ENCODE measurements around the gene MYH2. TPM values are rescaled to one million over a fixed set of nuclear protein-coding genes. Genes with fewer than 3 reads are reported as not detected.

The MYH2 gene
- total RNA-seq, 1 donor from 2014 or later, result not detected

- DNase-seq (ENCODE audit: low read depth), result no peak
- TF ChIP-seq, protein P1, sequence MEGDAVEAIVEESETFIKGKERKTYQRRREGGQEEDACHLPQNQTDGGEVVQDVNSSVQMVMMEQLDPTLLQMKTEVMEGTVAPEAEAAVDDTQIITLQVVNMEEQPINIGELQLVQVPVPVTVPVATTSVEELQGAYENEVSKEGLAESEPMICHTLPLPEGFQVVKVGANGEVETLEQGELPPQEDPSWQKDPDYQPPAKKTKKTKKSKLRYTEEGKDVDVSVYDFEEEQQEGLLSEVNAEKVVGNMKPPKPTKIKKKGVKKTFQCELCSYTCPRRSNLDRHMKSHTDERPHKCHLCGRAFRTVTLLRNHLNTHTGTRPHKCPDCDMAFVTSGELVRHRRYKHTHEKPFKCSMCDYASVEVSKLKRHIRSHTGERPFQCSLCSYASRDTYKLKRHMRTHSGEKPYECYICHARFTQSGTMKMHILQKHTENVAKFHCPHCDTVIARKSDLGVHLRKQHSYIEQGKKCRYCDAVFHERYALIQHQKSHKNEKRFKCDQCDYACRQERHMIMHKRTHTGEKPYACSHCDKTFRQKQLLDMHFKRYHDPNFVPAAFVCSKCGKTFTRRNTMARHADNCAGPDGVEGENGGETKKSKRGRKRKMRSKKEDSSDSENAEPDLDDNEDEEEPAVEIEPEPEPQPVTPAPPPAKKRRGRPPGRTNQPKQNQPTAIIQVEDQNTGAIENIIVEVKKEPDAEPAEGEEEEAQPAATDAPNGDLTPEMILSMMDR (conservative IDR thresholded peaks at IDR 0.05; ENCODE audit: low read depth, low read length), result no peak
These were observed 17.4 kb downstream of the MYH2 start for GRCh38 chr17:10532026-10532425.

GRCh38 chr17:10527419-10527818 is 22.0 kb downstream of the MYH2 start:
- DNase-seq (ENCODE audit: low read depth), result no peak
- H3K4me3 ChIP-seq (ENCODE audit: low read depth, low read length), result no peak overlapping the region
- TF ChIP-seq, protein P1 (conservative IDR thresholded peaks at IDR 0.05; ENCODE audit: low read depth, low read length), result no peak

More at GRCh38 chr17:10532026-10532425, 17.4 kb downstream of the MYH2 start:
- H3K4me3 ChIP-seq (ENCODE audit: low read depth, low read length), result no peak overlapping the region

GRCh38 chr17:10526517-10526916 is 22.9 kb downstream of the MYH2 start:
- no peak for DNase-seq (ENCODE audit: low read depth)
- TF ChIP-seq, protein P1 (conservative IDR thresholded peaks at IDR 0.05; ENCODE audit: low read depth, low read length), result no peak
- no peak overlapping the region for H3K4me3 ChIP-seq (ENCODE audit: low read depth, low read length)

DNA sequence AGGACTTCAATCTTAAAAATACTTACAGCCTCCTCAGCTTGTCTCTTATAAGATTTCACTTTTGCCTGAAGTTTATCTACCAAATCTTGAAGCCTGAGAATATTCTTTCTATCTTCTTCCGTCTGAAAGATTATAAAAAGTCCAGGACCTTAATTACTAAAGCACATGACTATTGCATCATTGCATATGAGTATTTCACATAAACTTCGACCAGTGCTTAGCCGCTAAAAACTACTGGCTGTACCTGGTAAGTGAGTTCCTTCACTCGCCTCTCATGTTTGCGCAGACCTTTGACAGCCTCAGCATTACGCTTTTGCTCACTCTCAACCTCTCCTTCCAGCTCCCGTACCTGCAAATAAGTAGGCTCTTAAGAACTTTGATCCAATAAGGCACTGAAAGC is 26.4 kb downstream of the MYH2 start:
- H3K4me3 ChIP-seq (ENCODE audit: low read depth, low read length), result no peak overlapping the region
- TF ChIP-seq, protein P1 (conservative IDR thresholded peaks at IDR 0.05; ENCODE audit: low read depth, low read length), result no peak
- no peak for DNase-seq (ENCODE audit: low read depth)

GRCh38 chr17:10521949-10522348 is 27.5 kb downstream of the MYH2 start:
- no peak for DNase-seq (ENCODE audit: low read depth)
- TF ChIP-seq, protein P1 (conservative IDR thresholded peaks at IDR 0.05; ENCODE audit: low read depth, low read length), result no peak
- no peak overlapping the region for H3K4me3 ChIP-seq (ENCODE audit: low read depth, low read length)

DNA sequence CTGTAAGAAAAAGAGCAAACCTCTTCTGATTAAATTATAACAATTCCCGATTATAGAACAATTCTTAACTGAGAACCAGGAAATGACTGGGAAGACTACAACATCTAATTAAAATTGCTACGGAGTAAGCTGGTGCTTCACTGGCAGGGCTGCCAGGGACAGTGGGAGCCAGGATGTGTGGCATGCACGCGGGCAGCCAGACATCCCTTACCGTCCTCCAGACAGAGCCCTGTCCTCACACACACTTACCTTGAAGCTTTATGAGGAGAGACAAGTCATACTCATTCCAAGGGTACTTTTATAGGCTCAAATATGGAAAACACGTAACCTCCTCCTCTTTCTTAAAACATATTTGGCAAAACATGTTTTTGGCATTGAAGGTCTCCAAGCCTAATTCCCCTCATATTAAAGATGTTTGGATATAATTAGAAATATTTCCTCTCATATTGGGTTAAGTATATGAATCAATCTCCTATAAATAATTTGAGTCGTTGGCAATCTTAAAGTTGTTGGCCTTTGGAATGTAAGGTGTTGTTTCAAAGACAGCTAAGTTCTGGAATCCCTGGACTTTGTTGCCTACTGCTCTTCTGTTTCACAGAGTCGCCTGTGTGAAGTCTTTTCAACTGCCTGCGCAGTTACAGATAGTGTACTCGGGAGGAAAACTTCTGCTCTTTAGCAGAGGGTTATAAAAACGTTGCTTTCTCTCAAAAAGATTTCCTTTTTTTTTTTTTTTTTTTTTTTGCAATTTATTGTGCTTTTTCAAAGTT is 31.0 kb downstream of the MYH2 start, which contains the start of gene MYH1:
MYH1 (minus strand) TSS at position 272 of the 767 bp plus-strand sequence. CDS start 1,900 bp downstream, outside the sequence.
- H3K4me3 ChIP-seq (ENCODE audit: low read depth, low read length), result no peak within 1 kb of the TSS
- TF ChIP-seq, protein P1 (conservative IDR thresholded peaks at IDR 0.05; ENCODE audit: low read depth, low read length), result no peak
- DNase-seq (ENCODE audit: low read depth), result no peak

GRCh38 chr17:10516638-10517037 is 32.8 kb downstream of the MYH2 start:
- TF ChIP-seq, protein P1 (conservative IDR thresholded peaks at IDR 0.05; ENCODE audit: low read depth, low read length), result no peak
- no peak for DNase-seq (ENCODE audit: low read depth)
- H3K4me3 ChIP-seq (ENCODE audit: low read depth, low read length), result no peak overlapping the region

Measured in epithelial cell of proximal tubule (primary cell).